ENCODE results near the gene TTC39A.
"Not testable (repeated sequence)": the region's sequence is repeated elsewhere in the genome, so short reads cannot be mapped to it uniquely, and the experiment has no call there.

The TTC39A gene

DNA sequence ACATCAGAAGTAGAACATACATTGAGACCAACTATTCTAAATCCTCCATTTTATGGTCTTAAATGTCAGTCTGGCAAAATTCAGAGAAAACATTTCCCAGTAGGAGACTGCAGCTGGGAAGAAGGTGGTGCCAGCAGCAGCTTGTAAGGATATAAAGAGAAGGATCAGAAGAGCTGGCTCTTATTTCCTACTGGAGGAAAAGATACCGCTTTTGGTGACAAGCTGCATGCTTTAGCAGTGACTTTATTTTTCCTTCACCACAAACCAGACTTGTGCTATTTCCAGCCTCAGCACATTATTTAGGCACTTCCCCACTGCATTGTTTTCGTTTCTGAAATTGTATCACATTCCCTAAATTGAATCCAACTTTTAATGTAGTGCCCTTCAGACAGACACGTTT lies 65.9 kb downstream of the TTC39A start:
- TF ChIP-seq, protein P1, sequence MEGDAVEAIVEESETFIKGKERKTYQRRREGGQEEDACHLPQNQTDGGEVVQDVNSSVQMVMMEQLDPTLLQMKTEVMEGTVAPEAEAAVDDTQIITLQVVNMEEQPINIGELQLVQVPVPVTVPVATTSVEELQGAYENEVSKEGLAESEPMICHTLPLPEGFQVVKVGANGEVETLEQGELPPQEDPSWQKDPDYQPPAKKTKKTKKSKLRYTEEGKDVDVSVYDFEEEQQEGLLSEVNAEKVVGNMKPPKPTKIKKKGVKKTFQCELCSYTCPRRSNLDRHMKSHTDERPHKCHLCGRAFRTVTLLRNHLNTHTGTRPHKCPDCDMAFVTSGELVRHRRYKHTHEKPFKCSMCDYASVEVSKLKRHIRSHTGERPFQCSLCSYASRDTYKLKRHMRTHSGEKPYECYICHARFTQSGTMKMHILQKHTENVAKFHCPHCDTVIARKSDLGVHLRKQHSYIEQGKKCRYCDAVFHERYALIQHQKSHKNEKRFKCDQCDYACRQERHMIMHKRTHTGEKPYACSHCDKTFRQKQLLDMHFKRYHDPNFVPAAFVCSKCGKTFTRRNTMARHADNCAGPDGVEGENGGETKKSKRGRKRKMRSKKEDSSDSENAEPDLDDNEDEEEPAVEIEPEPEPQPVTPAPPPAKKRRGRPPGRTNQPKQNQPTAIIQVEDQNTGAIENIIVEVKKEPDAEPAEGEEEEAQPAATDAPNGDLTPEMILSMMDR (IDR thresholded peaks at IDR 0.05; ENCODE audit: low read depth, low read length) = no peak
- H3K4me3 ChIP-seq (replicated peaks in 1 of 2; ENCODE audit: low read depth in 2 of 2, low read length in 2 of 2) = no peak overlapping the region
- peak; percentile 89 for DNase-seq (ENCODE audit: low read depth in 2 of 2)

DNA sequence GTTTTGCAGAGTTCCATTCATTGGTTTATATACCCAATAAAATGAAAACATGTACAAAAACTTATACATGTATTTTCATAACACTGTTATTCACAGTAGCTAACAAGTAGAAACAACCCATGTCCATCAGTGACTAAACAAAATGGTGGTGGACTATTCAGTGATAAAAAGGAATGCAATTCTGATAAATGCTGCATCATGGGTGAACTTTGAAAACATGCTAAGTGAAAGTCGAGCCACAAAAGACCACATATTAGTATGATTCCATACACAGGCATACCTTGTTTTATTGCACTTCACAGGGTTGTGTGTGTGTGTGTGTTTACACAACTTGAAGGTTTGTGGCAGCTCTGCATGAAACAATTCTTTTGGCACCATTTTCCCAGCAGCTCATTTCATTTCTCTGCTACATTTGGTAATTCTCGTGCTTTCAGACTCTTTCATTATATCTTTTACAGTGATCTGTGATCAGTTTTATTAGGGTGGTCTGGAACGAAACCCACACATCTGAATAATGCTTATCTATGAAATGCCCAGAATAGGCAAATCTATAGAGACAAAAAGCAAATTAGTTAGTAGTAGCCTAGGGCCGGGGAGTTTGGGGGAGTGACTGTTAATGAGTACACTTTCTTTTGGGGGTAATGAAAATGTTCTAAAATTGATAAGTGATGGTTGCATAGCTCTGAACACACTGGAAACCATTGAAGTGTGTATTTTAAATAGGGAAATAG lies 67.0 kb downstream of the TTC39A start:
- no peak for DNase-seq (ENCODE audit: low read depth in 2 of 2)
- TF ChIP-seq, protein P1 (IDR thresholded peaks at IDR 0.05; ENCODE audit: low read depth, low read length) = no peak
- H3K4me3 ChIP-seq (replicated peaks in 1 of 2; ENCODE audit: low read depth in 2 of 2, low read length in 2 of 2) = no peak overlapping the region

DNA sequence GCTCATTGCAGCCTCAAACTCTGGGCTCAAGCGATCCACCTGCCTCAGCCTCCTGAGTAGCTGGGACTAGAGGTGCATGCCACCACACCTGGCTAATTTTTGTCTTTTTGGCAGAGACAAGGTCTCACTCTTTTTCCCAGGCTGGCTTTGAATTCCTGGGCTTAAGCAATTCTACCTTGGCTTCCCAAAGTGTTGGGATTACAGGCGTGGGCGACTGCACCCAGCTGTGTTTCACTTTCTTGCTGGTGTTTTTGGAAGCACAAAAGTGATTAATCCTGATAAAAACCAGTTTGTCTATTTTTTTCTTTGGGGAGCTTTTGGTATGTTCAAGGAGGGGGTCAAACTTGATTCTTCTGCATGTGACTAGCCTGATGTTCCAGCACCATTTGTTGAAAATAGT lies 75.0 kb downstream of the TTC39A start:
- H3K4me3 ChIP-seq (replicated peaks in 1 of 2; ENCODE audit: low read depth in 2 of 2, low read length in 2 of 2) = no peak overlapping the region
- DNase-seq (ENCODE audit: low read depth in 2 of 2) = no peak
- TF ChIP-seq, protein P1 (IDR thresholded peaks at IDR 0.05; ENCODE audit: low read depth, low read length) = no peak

DNA sequence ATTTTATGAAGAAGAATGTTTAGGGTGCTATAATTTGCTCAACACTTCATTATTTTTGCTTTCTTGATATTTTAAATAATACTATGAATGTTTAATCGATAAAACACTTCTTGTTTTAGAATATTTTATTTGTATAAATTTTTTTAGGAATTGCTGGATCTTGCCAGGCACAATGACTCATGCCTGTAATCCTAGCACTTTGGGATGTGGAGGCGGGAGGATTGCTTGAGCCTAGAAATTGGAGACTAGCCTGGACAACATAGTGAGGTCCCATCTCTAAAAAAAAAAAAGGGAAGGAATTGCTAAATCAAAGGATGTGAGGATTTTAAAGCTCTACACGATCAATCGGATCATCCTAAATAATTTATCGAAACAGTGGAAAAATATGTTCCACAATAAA lies 76.7 kb downstream of the TTC39A start:
- TF ChIP-seq, protein P1 (IDR thresholded peaks at IDR 0.05; ENCODE audit: low read depth, low read length) = no peak
- H3K4me3 ChIP-seq (replicated peaks in 1 of 2; ENCODE audit: low read depth in 2 of 2, low read length in 2 of 2) = no peak overlapping the region

DNA sequence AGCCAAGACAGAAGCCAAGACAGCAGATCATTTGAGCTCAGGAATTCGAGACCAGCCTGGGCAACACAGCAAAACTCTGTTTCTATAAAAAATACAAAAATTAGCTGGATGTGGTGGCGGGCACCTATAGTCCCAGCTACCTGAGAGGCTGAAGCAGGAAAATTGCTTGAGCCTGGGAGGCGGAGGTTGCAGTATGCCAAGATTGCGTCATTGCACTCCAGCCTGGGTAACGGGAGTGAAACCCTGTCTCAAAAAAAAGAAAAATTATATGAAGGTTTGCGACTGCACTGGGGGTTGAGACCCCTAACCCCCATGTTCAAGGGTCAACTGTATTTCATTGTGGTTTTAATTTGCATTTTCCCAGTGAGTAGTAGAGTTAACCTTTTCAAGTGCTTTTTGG lies 78.0 kb downstream of the TTC39A start:
- no peak overlapping the region for H3K4me3 ChIP-seq (replicated peaks in 1 of 2; ENCODE audit: low read depth in 2 of 2, low read length in 2 of 2)
- DNase-seq (ENCODE audit: low read depth in 2 of 2) = no peak
- TF ChIP-seq, protein P1 (IDR thresholded peaks at IDR 0.05; ENCODE audit: low read depth, low read length) = no peak

More for the DNA sequence above, 76.7 kb downstream of the TTC39A start:
- DNase-seq (ENCODE audit: low read depth in 2 of 2) = peak in 1 of 2 donors; percentile 43

DNA sequence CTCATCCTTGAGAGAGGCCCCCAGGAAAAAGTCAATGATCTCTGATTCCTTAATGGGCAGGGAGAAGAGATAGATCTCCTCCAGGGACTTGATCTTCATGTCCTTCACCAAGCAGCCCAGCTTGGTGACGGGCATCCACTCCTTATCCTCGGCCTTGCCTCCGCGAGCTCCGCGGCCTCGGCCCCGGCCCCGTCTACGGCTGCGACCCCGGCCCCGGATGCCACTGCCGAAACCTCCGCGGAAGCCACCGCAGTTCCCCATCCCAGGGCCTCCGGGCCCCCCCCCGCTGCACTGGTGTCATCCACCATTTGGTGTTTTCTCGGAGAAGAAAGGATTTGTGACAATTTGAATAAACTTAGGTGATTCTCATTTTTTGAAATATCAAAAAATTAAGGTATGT lies 79.2 kb downstream of the TTC39A start:
- DNase-seq (ENCODE audit: low read depth in 2 of 2); H3K4me3 ChIP-seq (replicated peaks in 1 of 2; ENCODE audit: low read depth in 2 of 2, low read length in 2 of 2): not testable (repeated sequence)

DNA sequence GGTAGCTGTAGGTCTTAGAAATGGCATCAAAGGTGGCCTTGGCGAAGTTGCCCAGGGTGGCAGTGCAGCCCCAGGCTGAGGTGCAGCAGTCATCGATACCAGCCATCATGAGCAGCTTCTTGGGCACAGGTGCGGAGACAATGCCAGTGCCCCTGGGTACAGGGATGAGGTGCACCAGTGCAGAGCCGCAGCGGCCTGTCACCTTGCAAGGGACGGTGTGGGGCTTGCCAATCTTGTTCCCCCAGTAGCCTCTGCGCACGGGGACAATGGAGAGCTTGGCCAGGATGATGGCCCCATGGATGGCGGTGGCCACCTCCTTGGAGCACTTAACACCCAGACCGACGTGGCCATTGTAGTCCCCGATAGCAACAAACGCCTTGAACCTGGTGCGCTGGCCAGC lies 79.6 kb downstream of the TTC39A start:
- not testable (repeated sequence) for DNase-seq (ENCODE audit: low read depth in 2 of 2); H3K4me3 ChIP-seq (replicated peaks in 1 of 2; ENCODE audit: low read depth in 2 of 2, low read length in 2 of 2)

DNA sequence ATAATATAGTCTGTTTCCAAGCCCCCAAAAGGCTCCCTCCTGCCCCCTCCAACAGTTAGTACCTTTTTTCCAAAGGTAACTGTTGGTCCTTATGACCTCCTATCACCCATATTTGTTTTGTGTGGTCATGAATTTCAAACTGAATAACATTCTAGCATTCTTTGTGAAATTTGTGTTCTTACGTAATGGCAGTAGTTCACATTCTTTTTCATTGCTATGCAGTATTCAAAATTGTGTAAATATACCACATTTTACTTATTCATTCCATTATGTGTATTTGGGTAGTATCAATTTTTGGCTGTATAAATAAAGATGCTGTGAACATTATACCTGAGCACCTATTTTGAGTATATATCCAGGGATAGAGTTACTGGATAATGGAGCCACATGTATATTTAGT lies 80.9 kb downstream of the TTC39A start:
- no peak overlapping the region for H3K4me3 ChIP-seq (replicated peaks in 1 of 2; ENCODE audit: low read depth in 2 of 2, low read length in 2 of 2)
- DNase-seq (ENCODE audit: low read depth in 2 of 2) = peak in 1 of 2 donors; percentile 22
- TF ChIP-seq, protein P1 (IDR thresholded peaks at IDR 0.05; ENCODE audit: low read depth, low read length) = no peak

Data from cardiac fibroblast (primary cell).